A549 (cell line): ENCODE measurements around the gene ROPN1L. TPM values are rescaled to one million over a fixed set of nuclear protein-coding genes. Genes with fewer than 3 reads are reported as not detected.
"Not testable (repeated sequence)": the region's sequence is repeated elsewhere in the genome, so short reads cannot be mapped to it uniquely, and the experiment has no call there.

Experiments used
- ATAC-seq, 2 experiments: fragments of 200-7000 bp in 1 of 2; fragments of >200 bp in 1 of 2; cut with Nextera tagmentation in 1 of 2; cut with Tn5 transposase in 1 of 2; 3 replicates each; pipeline versions ENCODE4 v1.8.0 to v1.9.1; 2018 to 2020; ENCODE audit warnings: mild to moderate bottlenecking in 1 of 2, moderate library complexity in 1 of 2
- CTCF ChIA-PET: fragments of 300-600 bp; sonication (Branson Sonifier 250); formaldehyde crosslinking; extraction: SDS; loops from one replicate; lab custom pipeline; 2021; ENCODE audit warnings: antibody characterized with exemption, inconsistent platforms; lab: Yijun Ruan, JAX
- POLR2A ChIA-PET: fragments of 350-600 bp; formaldehyde crosslinking; extraction: SDS; loops from one replicate; lab custom pipeline; 2021; ENCODE audit warnings: antibody characterized with exemption, inconsistent platforms; lab: Yijun Ruan, JAX
- DNase-seq, 2 experiments: peaks; one replicate each; pipeline versions ENCODE4 v3.0.0 to v3.0.0-alpha.2; 2011 to 2016; ENCODE audit warnings: low read depth in 1 of 2, low spot score in 1 of 2
- FAIRE-seq: peaks from 2 replicates; lab custom pipeline; 2011; peaks lifted over from hg19 to GRCh38; lab: Jason Lieb, UNC
- H3K27ac ChIP-seq, 2 experiments: fragments of >200 bp; sonication (Bioruptor Twin); formaldehyde crosslinking; 3 replicates each; pipeline ENCODE4 v1.5.1; 2016 to 2017
- H3K4me1 ChIP-seq: fragments of >200 bp; sonication (Bioruptor Twin); formaldehyde crosslinking; 3 replicates; pipeline ENCODE4 v1.6.1; 2016
- H3K4me2 ChIP-seq: fragments of >200 bp; sonication (Bioruptor Twin); formaldehyde crosslinking; 3 replicates; pipeline ENCODE4 v1.6.1; 2016
- H3K4me3 ChIP-seq: fragments of >200 bp; sonication (Bioruptor Twin); formaldehyde crosslinking; 3 replicates; pipeline ENCODE4 v1.5.1; 2016
- H3K9me3 ChIP-seq: fragments of >200 bp; sonication (Bioruptor Twin); formaldehyde crosslinking; 3 replicates; pipeline ENCODE4 v1.6.1; 2016
- CHD2 ChIP-seq: fragments of 150-350 bp; IDR thresholded peaks from 2 replicates; pipeline ENCODE4 v1.6.1; 2014; ENCODE audit warnings: low read length; ENCODE audit not compliant: partially characterized antibody
- CHD4 ChIP-seq: fragments of 200-600 bp; sonication (generic); IDR thresholded peaks from 2 replicates; pipeline ENCODE4 v1.6.1; 2016; ENCODE audit warnings: antibody characterized with exemption, mild to moderate bottlenecking, borderline replicate concordance
- EHF ChIP-seq: fragments of 250-450 bp; sonication (Bioruptor Pico); IDR thresholded peaks from 2 replicates; pipeline ENCODE4 v1.5.0; 2020; ENCODE audit warnings: mild to moderate bottlenecking
- EP300 ChIP-seq, 2 experiments: fragments of >200 bp; sonication (Bioruptor Twin); formaldehyde crosslinking; IDR thresholded peaks; 2 replicates in 1 of 2; 3 replicates in 1 of 2; pipeline ENCODE4 v1.6.1; 2016 to 2017
- FOSB ChIP-seq: fragments of 250-450 bp; sonication (Bioruptor Pico); IDR thresholded peaks from 2 replicates; pipeline ENCODE4 v1.5.0; 2020; ENCODE audit warnings: mild to moderate bottlenecking, moderate library complexity
- FOXS1 ChIP-seq: fragments of 250-450 bp; sonication (Bioruptor Pico); IDR thresholded peaks from 2 replicates; pipeline ENCODE4 v1.5.0; 2020; ENCODE audit warnings: mild to moderate bottlenecking, moderate library complexity
- GATA3 ChIP-seq: IDR thresholded peaks from 2 replicates; pipeline ENCODE4 v1.6.1; 2012; ENCODE audit warnings: borderline replicate concordance
- HDAC2 ChIP-seq: fragments of 200-600 bp; sonication (generic); IDR thresholded peaks from 2 replicates; pipeline ENCODE4 v1.6.1; 2016
- HOXB5 ChIP-seq: fragments of 250-450 bp; sonication (Bioruptor Pico); IDR thresholded peaks from 2 replicates; pipeline ENCODE4 v1.5.0; 2020; ENCODE audit warnings: mild to moderate bottlenecking, moderate library complexity
- JUN ChIP-seq, 2 experiments: fragments of >200 bp; sonication (Bioruptor Twin); formaldehyde crosslinking; IDR thresholded peaks; 2 replicates in 1 of 2; 3 replicates in 1 of 2; pipeline ENCODE4 v1.6.1; 2016 to 2017
- JUNB ChIP-seq: fragments of >200 bp; sonication (Bioruptor Twin); formaldehyde crosslinking; IDR thresholded peaks from 2 replicates; pipeline ENCODE4 v1.6.1; 2016
- MAZ ChIP-seq: fragments of 150-350 bp; IDR thresholded peaks from 2 replicates; pipeline ENCODE4 v1.6.1; 2014; ENCODE audit warnings: antibody characterized with exemption, low read depth, low read length, borderline replicate concordance
- MYC ChIP-seq: IDR thresholded peaks from 2 replicates; pipeline ENCODE4 v1.6.1; 2012; ENCODE audit warnings: mild to moderate bottlenecking, inconsistent platforms, low read length, improper control_type of control experiment, borderline replicate concordance
- NPAS2 ChIP-seq: fragments of 250-450 bp; sonication (Bioruptor Pico); IDR thresholded peaks from 2 replicates; pipeline ENCODE4 v1.8.0; 2022; ENCODE audit warnings: mild to moderate bottlenecking, moderate library complexity, borderline replicate concordance
- NR3C1 ChIP-seq: fragments of >200 bp; sonication (Bioruptor Twin); formaldehyde crosslinking; IDR thresholded peaks from 3 replicates; pipeline ENCODE4 v1.6.1; 2017
- PHF8 ChIP-seq: fragments of 200-600 bp; sonication (generic); IDR thresholded peaks from 2 replicates; pipeline ENCODE4 v1.6.1; 2016; ENCODE audit warnings: low read depth, mild to moderate bottlenecking, antibody characterized with exemption, moderate library complexity, borderline replicate concordance
- POLR2A ChIP-seq: IDR thresholded peaks from 2 replicates; pipeline ENCODE4 v1.6.1; 2012; ENCODE audit warnings: mild to moderate bottlenecking, low read length
- POLR2AphosphoS2 ChIP-seq: conservative IDR thresholded peaks from 2 replicates; pipeline ENCODE4 v1.6.1; 2012; ENCODE audit warnings: low read length, improper control_type of control experiment, inconsistent platforms
- RAD21 ChIP-seq, 2 experiments: fragments of >200 bp in 1 of 2; sonication (Bioruptor Twin) in 1 of 2; formaldehyde crosslinking in 1 of 2; IDR thresholded peaks in 1 of 2; conservative IDR thresholded peaks in 1 of 2; 2 replicates in 1 of 2; 3 replicates in 1 of 2; pipeline ENCODE4 v1.6.1; 2012 to 2018; ENCODE audit warnings: inconsistent platforms in 1 of 2
- TFCP2L1 ChIP-seq: fragments of 250-450 bp; sonication (Bioruptor Pico); IDR thresholded peaks from 2 replicates; pipeline ENCODE4 v1.5.0; 2021; ENCODE audit warnings: mild to moderate bottlenecking
- WGBS: methylation state at CpG from one replicate; pipeline ENCODE4 v1.1.6; 2017; ENCODE audit errors: missing lambda C conversion rate; 5-methylcytosine and 5-hydroxymethylcytosine counted together
- polyA minus RNA-seq: library from RNA; depleted of rRNA, polyadenylated mRNA; stranded (reverse); fragments of >200 nt; gene quantifications from 2 replicates; pipeline ENCODE4 v1.2.3, GENCODE V29; 2011; rRNA and poly(A)+ RNA removed
- polyA plus RNA-seq, 4 experiments: library from polyadenylated mRNA; depleted of rRNA in 3 of 4; stranded (reverse); fragments of >200 nt; fragmentation: RNase III in 1 of 4; extraction: RNeasy Plus Mini Kit Qiagen cat#74134 plus additional on column Dnase treatment in 1 of 4; gene quantifications; 2 replicates in 3 of 4; 3 replicates in 1 of 4; pipeline ENCODE4 v1.2.3, GENCODE V29; 2011 to 2017
- TF ChIP-seq, protein P1 (sequence below): IDR thresholded peaks from 2 replicates; pipeline ENCODE4 v1.6.1; 2012
- TF ChIP-seq, protein P2 (sequence below): fragments of >200 bp; sonication (Bioruptor Twin); formaldehyde crosslinking; IDR thresholded peaks from 3 replicates; pipeline ENCODE4 v1.6.1; 2016

The ROPN1L gene
- 1.4 and 1.5 TPM in 2 replicates for polyA plus RNA-seq (2011; rRNA removed)
- polyA plus RNA-seq (2012; cell fraction: cytosol; rRNA removed) = 3.6 and 3.8 TPM in 2 replicates
- polyA plus RNA-seq (2012; cell fraction: nucleus; rRNA removed) = 2.6 and 3.4 TPM in 2 replicates
- polyA plus RNA-seq (2017; fragmentation: RNase III; extraction: RNeasy Plus Mini Kit Qiagen cat#74134 plus additional on column Dnase treatment) = 0.83 to 1.3 TPM (median 1.3 TPM) in 3 replicates
- polyA minus RNA-seq = 0.37 and 0.73 TPM in 2 replicates

DNA sequence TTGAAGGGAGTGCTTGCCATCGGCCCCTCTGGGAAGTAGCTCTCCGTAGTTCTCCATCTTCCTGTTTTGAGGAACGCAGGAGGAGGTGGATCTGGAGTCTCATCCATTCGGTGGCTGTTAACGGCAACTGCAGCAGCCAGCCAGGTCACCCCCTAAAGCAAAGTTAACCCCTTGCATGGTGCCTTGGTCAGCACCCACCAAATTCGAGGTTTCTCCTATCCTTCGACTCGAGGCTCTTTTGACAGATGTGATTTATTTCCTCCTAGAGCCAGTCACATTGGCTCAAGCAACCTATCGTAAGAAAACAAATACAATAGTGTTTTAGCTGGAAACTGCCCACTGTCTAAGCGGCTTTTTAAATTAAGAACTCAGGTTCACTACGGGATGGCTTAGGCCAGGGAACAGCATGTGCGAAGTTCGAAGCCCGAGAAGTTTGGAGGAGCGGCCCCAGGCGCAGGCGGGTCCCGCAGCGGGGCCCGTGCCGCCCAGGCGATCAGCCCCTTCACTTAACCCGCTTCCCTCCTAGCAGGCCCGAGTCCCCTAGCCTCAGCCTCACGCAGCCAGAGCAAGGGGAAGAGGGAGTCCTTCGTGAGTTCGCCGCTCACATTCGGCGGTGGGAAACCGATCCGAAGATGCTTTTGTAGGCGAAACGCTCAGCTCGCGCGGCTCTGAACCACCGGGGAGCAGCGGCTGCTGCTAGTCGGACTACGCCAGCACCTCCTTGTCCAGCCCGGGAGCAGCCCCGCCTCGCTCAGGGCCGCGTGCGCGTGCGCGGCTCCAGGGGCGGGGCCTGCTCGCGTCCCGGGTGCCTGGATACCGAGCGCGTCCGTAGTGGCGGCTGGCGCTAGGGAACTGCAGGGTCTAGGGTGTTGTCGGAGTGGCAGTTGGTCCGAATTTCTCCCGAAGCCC, at the start of gene ROPN1L:
ROPN1L (plus strand) TSS at position 797 of the 909 bp plus-strand sequence. CDS start 289 bp downstream, outside the sequence.
- Histone ChIP-seq H3K4me1 (peaks cover 7% of the 10 kb centered on the region; the same call in 1 of the 3 replicates), H3K4me3 (peak within 1 kb of the TSS; percentile 57), H3K4me2 (peak within 1 kb of the TSS; percentile 88), H3K9me3 (no peaks in the 10 kb centered on the region), H3K27ac (peak within 1 kb of the TSS; percentile 67 to 85)
- 4% methylated on average over 32 of the region's 63 CpGs for WGBS
- ATAC-seq (peak; percentile 95 to 97), DNase-seq (peak; percentile 87 to 90), FAIRE-seq (no peak)
- ChIA-PET CTCF (interaction anchor here (1.0 to 2.5 kb wide), 4 partner anchors 9 to 186 kb away, joined by 3 to 25 read pairs (median 6); no protein-coding TSS in a partner anchor), POLR2A (interaction anchor here (0.6 to 1.6 kb wide), 5 partner anchors 17 to 192 kb away, joined by 3 to 5 read pairs (median 3); partner anchors contain the start of genes ATPSCKMT and CCT5)
- TF ChIP-seq HOXB5 = 0 out of 2 replicates have a peak, but pooled peaks have one; percentile 62
- 0 out of 5 replicates have a peak, but pooled peaks of 1 of the 2 experiments have one; percentile 23 for TF ChIP-seq JUN (IDR thresholded peaks at IDR 0.05)
- TF ChIP-seq NPAS2 (CRISPR knock-in tag) = no peak
- no peak for TF ChIP-seq MYC
- TF ChIP-seq HDAC2 = peak; percentile 36; the same call in 1 of the 2 replicates
- TF ChIP-seq, protein P1, sequence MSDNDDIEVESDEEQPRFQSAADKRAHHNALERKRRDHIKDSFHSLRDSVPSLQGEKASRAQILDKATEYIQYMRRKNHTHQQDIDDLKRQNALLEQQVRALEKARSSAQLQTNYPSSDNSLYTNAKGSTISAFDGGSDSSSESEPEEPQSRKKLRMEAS = peak; percentile 58; the same call in 1 of the 2 replicates
- TF ChIP-seq PHF8 = peak; percentile 25; the same call in 1 of the 2 replicates
- TF ChIP-seq JUNB = no peak
- TF ChIP-seq POLR2A = peak; percentile 83
- TF ChIP-seq MAZ = no peak
- TF ChIP-seq, protein P2, sequence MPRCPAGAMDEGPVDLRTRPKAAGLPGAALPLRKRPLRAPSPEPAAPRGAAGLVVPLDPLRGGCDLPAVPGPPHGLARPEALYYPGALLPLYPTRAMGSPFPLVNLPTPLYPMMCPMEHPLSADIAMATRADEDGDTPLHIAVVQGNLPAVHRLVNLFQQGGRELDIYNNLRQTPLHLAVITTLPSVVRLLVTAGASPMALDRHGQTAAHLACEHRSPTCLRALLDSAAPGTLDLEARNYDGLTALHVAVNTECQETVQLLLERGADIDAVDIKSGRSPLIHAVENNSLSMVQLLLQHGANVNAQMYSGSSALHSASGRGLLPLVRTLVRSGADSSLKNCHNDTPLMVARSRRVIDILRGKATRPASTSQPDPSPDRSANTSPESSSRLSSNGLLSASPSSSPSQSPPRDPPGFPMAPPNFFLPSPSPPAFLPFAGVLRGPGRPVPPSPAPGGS = 0 out of 3 replicates have a peak, but pooled peaks have one; percentile 4
- TF ChIP-seq TFCP2L1 (CRISPR knock-in tag) = no peak
- no peak for TF ChIP-seq RAD21 (conservative IDR thresholded peaks at IDR 0.05 in 1 of 2, IDR thresholded peaks at IDR 0.05 in 1 of 2)

DNA sequence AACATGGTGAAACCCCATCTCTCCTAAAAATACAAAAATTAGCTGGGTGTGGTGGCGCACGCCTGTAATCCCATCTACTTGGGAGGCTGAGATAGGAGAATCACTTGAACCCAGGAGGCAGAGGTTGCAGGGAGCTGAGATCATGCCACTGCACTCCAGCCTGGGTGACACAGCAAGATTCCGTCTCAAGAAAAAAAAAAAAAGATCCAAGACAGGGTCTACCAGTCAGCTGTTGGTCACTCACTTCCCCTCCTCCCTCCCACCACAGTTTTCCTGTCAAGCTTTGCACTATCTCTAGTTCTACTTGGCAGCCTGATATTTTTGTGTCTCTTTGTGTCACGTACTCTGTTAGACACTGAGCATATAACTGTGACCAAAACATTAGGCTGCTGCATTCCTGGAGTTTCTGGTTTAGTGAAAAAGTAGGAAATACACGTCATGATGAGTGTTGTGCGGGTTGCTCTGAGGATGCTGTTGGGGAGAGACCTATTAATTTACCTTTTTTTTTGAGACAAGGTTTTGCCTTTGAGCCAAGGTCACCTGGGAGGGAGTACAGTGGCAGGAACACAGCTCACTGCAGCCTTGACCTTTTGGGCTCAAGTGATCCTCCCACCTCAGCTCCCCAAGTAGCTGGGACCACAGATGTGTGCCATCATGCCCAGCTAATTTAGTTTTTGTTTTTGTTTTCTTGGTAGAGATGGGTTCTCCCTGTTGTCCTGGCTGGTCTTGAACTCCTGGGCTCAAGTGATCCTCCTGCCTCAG, 48.9 kb upstream of the ROPN1L start:
- H3K4me2 ChIP-seq, DNase-seq, H3K4me1 ChIP-seq, H3K27ac ChIP-seq, ATAC-seq, FAIRE-seq, H3K4me3 ChIP-seq, H3K9me3 ChIP-seq: not testable (repeated sequence)
- WGBS = 95% methylated on average over 6 of the region's 6 CpGs
- CTCF ChIA-PET = interaction anchor here (0.9 to 1.6 kb wide), 8 partner anchors 11 to 109 kb away, joined by 3 to 6 read pairs (median 3); no protein-coding TSS in a partner anchor
- POLR2A ChIA-PET = interaction anchor here (1.3 kb wide), 1 partner anchor 39 kb away, joined by 5 read pairs; the partner anchor contains the start of gene MARCHF6

DNA sequence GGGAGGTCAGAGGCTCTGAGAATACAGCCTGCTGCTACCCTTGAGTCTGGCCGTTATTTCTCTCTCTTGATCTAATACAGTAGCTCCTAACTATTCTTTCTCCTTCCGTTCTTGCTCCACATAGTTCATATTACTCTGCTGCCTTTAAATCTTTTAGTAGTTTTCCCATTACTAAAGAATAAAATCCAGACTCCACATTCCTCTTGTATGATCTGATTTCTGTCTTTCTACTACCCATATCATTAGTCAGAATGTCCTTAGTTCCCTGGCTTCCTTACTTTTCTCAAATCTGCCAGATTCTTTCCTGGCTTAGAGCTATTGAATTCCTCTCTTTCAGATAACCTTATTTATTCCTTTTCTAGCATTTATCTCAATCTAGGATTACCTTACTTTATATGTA, 48.2 kb upstream of the ROPN1L start:
- ATAC-seq (no peak), DNase-seq (no peak), FAIRE-seq (no peak)
- Histone ChIP-seq H3K27ac (no peak overlapping the region), H3K4me1 (no peaks in the 10 kb centered on the region), H3K4me3 (no peak overlapping the region), H3K9me3 (no peaks in the 10 kb centered on the region), H3K4me2 (no peak overlapping the region)
- WGBS = 95% methylated on average over 2 of the region's 2 CpGs
- POLR2A ChIA-PET = interaction anchor here (1.3 kb wide), 1 partner anchor 40 kb away, joined by 5 read pairs; the partner anchor contains the start of gene MARCHF6
- CTCF ChIA-PET = interaction anchor here (0.9 to 1.6 kb wide), 6 partner anchors 25 to 110 kb away, joined by 3 to 6 read pairs (median 3); no protein-coding TSS in a partner anchor
- TF ChIP-seq MAZ = no peak
- TF ChIP-seq TFCP2L1 (CRISPR knock-in tag) = no peak
- no peak for TF ChIP-seq GATA3
- TF ChIP-seq JUNB = no peak
- TF ChIP-seq EP300 (IDR thresholded peaks at IDR 0.05) = no peak
- TF ChIP-seq POLR2AphosphoS2 = no peak
- no peak for TF ChIP-seq CHD4
- no peak for TF ChIP-seq EHF (CRISPR knock-in tag)
- no peak for TF ChIP-seq CHD2
- no peak for TF ChIP-seq FOSB (CRISPR knock-in tag)
- no peak for TF ChIP-seq FOXS1
- TF ChIP-seq NR3C1 = no peak
